ENCODE data around the gene DBP. TPM values are rescaled to one million over a fixed set of nuclear protein-coding genes. Genes with fewer than 3 reads are reported as not detected.
"Not testable (repeated sequence)": the region's sequence is repeated elsewhere in the genome, so short reads cannot be mapped to it uniquely, and the experiment has no call there.

Gene DBP
- total and polyA plus RNA-seq, 10 of the 15 experiments (the other 5 are each of a cell fraction or from before 2014, with no cell fraction given), result 2.0 to 10.6 (median 6.9) TPM

- FAIRE-seq; H3K4me1 ChIP-seq (ENCODE audit: control insufficient read depth, insufficient read depth, low read length); H3K27me3 ChIP-seq (replicated peaks in 1 of 2; ENCODE audit: control insufficient read depth in 2 of 2, insufficient read depth in 2 of 2, low read length in 1 of 2); H2AFZ ChIP-seq (ENCODE audit: control insufficient read depth, low read depth, low read length); H3K9ac ChIP-seq (ENCODE audit: control insufficient read depth, insufficient read depth, low read length); in situ Hi-C loops (cut with MboI); DNase-seq (ENCODE audit: low read depth, low spot score); H4K20me1 ChIP-seq (ENCODE audit: control insufficient read depth, insufficient read depth); H3K27ac ChIP-seq (ENCODE audit: control insufficient read depth, insufficient read depth); H3K79me2 ChIP-seq (ENCODE audit: control insufficient read depth, insufficient read depth, low read length); SMC1A ChIA-PET (ENCODE audit: uncharacterized antibody, unreplicated experiment); intact Hi-C loops (cut with micrococcal nuclease; ENCODE audit: unreplicated experiment); H3K9me3 ChIP-seq (replicated peaks; ENCODE audit: control insufficient read depth, insufficient read depth, low read length); POLR2A ChIA-PET; BruUV-seq (replicated peaks); ATAC-seq; RAD21 ChIA-PET (ENCODE audit: unreplicated experiment); H3K4me2 ChIP-seq (ENCODE audit: control insufficient read depth, insufficient read depth); H3K4me3 ChIP-seq; H3K36me3 ChIP-seq (ENCODE audit: control insufficient read depth in 2 of 2, insufficient read depth in 2 of 2, low read length in 1 of 2); CTCF ChIA-PET: not testable (repeated sequence)
- 58% methylated on average over 7 of the region's 7 CpGs for WGBS (ENCODE audit: insufficient coverage, insufficient replicate concordance, low lambda C conversion rate, missing lambda C conversion rate)
These were observed 49.5 kb upstream of the DBP start for GRCh38 chr19:48686637-48687036.

GRCh38 chr19:48686088-48686487, 48.9 kb upstream of the DBP start:
- peaks cover 2% of the 10 kb centered on the region; the same call in 1 of the 2 replicates for H3K4me1 ChIP-seq (ENCODE audit: control insufficient read depth, insufficient read depth, low read length)
- no peak overlapping the region for H3K27ac ChIP-seq (ENCODE audit: control insufficient read depth, insufficient read depth)
- no peak overlapping the region for H3K4me2 ChIP-seq (ENCODE audit: control insufficient read depth, insufficient read depth)
- ATAC-seq, result no peak
- FAIRE-seq, result no peak
- ChIA-PET CTCF (no interaction called here), SMC1A (ENCODE audit: uncharacterized antibody, unreplicated experiment) (no interaction called here), POLR2A (no interaction called here), RAD21 (ENCODE audit: unreplicated experiment) (no interaction called here)
- no peak overlapping the region for H3K9ac ChIP-seq (ENCODE audit: control insufficient read depth, insufficient read depth, low read length)
- no peak overlapping the region for H3K4me3 ChIP-seq
- TF ChIP-seq FOXK2 (IDR thresholded peaks at IDR 0.05) (no peak), MEF2A (IDR thresholded peaks at IDR 0.05; ENCODE audit: insufficient read depth, low read depth, low read length) (no peak)
- DNase-seq (ENCODE audit: low read depth, low spot score), result no peak
- BruUV-seq (replicated peaks), result no TSS peak
- WGBS (ENCODE audit: insufficient coverage, insufficient replicate concordance, low lambda C conversion rate, missing lambda C conversion rate), result 33% methylated on average over 3 of the region's 3 CpGs
- H3K79me2 ChIP-seq (ENCODE audit: control insufficient read depth, insufficient read depth, low read length), result no peaks in the 10 kb centered on the region
- no peaks in the 10 kb centered on the region; a peak in 1 of 4 replicates for H3K27me3 ChIP-seq (replicated peaks in 1 of 2; ENCODE audit: control insufficient read depth in 2 of 2, insufficient read depth in 2 of 2, low read length in 1 of 2)
- no peaks in the 10 kb centered on the region for H3K9me3 ChIP-seq (replicated peaks; ENCODE audit: control insufficient read depth, insufficient read depth, low read length)
- intact Hi-C loops (cut with micrococcal nuclease; ENCODE audit: unreplicated experiment) (no loop called here), in situ Hi-C loops (cut with MboI) (no loop called here)
- H4K20me1 ChIP-seq (ENCODE audit: control insufficient read depth, insufficient read depth), result no peaks in the 10 kb centered on the region
- H3K36me3 ChIP-seq (ENCODE audit: control insufficient read depth in 2 of 2, insufficient read depth in 2 of 2, low read length in 1 of 2), result no peaks in the 10 kb centered on the region
- no peak overlapping the region for H2AFZ ChIP-seq (ENCODE audit: control insufficient read depth, low read depth, low read length)
